GM19452 (cell line): Measurements from ENCODE around the gene PIF1.
A peak's percentile ranks its signal among the peaks of the same experiment; 100 is the strongest.
"Not testable (repeated sequence)": the region's sequence is repeated elsewhere in the genome, so short reads cannot be mapped to it uniquely, and the experiment has no call there.

Source experiments
- ATAC-seq: cut with Tn5 transposase; IDR thresholded peaks from one replicate; pipeline ENCODE4 v1.9.1; 2021; ENCODE audit not compliant: unreplicated experiment

PIF1 gene

DNA sequence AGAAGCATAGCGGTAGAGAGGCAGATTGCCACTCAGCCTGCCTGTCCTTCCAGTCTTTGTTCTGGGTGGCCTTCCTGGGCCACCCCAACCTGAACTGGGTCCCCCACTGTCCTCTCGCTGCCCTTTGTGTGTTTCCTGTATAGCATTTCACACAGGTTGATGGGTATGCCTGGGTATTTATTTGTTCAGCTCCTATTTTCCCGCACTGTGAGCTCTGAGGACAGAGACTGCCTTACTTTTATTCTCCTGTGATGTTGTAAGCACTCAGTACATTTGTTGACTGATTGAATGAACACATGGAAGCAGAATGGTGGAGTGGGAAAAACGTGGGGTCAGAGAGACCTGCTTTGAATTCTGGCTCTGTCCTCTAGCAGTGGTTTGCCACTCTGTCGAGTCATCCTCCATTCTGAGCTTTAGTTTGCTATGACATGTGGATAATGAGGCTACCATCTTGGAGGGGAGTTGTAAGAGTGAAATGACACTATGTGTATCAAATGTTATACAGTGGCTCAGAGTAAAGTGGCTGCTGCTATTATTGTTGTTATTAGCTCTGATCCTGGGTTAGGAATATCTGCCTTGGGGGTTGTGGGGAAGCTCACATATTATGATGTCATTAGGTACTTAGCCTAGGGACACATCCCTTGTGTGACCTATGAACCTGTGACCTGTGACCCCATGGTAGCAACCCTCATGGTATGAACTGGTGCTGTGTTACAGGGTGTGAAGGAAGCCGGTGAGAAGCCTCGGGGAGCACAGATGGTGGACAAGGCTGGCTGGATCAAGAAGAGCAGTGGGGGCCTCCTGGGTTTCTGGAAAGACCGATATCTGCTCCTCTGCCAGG lies 22.6 kb upstream of the PIF1 start:
- no peak for ATAC-seq

DNA sequence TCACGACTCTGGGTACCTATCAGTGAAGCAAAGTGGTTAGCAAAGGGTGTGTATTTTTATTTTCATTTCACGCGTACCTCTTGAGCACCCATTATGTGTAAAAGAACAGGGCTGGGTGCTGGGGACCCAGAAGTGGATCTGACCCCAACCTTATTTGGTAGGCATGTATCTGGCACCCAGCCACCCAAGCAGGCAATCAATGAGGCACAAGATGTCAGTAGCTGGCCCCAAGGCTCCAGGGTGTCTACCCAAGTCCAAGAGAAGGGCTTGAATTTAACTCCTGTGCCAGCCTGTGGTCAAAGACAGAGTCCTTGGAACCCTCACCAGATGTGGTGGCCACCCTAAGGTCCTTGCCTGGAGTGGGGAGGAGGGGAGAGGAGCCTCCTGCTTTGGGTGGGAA lies 22.0 kb upstream of the PIF1 start:
- no peak for ATAC-seq

DNA sequence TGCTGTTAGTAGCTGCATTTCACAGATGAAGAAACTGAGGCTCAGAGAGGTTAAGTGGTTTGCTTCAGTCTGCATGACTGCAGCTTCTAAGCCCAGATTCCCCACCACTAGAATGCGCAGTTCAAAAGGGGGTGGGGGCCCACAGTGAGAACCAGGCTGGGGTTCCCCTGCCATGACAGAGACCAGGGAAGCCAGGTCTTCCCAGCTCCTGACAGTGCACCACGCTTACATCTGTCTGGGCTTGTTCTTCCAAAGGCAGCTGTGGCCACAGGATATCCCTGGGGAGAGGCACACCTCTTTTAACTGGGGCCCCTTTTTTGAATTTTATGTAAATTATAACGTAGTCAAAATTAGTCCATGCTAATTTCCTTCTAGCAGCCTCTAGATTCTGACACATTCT lies 21.6 kb upstream of the PIF1 start:
- ATAC-seq: no peak

DNA sequence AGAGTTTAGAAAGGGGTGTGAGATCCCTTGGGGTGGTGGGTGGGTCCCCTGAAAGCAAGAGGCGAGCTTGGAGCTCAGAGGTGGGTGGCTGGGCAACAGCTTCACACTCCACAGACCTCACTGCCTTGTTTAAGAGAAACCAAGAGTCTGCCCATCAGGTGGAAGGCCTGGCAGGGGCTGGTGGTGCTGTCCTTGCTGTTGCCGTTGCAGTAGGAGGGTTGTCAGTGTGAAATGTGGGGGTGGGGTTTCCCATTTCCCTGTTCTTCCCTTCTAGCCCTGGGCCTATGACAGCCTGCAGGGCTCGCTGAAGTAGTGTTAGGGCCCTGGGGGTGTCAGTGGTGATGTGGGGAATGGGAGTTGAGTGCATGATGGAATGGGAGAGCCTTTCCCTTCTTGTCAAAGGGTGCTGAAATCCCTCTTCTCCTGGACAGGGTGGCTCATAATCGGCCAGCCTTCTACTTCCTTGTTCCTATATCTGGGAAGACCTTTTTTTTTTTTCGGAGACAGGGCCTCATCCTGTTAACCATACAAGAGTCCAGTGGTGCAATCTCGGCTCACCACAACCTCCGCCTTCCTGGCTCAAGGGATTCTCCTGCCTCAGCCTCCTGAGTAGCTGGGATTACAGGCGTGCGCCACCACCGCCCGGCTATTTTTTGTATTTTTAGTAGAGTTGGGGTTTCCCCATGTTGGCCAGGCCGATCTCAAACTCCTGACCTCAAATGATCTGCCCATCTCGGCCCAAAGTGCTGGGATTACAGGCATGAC lies 20.6 kb upstream of the PIF1 start:
- ATAC-seq: no peak

DNA sequence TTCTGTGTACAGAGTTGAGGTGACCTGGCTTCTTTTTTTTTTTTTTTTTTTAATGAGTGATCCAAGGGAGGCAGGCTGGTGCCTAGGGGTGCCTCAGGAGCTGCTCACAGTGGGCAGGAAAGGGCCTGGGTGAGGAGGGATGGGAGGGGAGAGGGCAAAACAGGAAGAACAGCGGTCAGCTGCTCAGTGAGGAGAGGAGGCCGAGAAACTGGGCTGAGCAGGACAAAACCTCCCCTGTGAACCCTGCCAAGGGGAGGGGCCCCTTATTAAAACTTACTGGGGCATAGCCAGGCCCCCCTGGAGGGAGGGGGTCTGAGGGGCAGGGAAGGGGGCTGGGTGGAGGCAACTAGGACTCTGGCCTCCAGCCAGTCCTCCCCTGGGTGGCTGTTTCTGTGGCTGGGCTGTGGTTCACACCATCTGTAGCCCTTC lies 19.8 kb upstream of the PIF1 start:
- ATAC-seq: no peak

DNA sequence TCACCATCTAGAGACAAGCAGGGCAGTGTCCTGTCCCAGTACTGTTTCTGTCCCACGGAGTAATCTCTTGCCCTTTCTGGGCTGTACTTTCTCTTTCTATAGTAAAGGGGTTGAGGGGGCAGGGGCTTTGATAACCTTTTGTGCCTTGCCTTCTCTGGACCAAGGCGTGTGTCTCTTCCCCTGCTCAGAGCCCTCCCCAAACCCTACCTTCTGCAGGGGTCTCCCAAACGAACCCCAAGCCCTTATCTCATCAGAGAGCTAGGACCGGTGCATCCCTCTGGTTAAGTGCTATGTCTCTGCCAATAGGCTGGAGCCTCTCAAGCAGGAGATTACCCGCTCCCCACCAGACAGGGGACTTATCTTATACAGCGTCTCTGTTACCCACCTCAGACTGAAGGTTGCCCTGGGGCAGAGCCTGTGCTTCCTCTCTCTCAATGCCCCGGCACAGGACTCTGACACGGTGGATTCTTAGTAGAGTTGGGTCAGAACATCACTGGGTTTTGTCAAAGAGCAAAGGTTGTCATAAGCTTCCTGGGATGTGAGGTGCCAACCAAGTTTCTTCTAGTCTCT lies 19.2 kb upstream of the PIF1 start:
- ATAC-seq: no peak

DNA sequence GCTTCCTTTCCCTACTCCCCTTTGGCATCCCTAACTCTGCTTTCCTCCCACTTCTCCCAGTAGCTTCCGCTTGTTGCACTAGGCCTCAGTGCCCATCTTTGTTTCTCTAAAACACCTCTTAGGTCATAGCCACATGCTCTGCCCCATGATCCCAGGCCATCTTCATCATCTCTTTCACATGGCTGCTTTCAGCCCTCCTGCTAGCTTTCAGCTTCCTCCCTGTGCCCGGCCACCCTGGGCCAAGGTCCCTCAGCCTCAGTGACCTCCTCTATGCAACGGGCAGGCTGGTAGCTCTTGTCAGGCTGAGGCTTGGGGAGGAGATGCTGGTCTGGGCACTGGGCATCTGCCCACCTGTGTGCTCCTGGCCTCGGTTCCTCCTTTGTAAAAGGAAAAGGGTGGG lies 18.5 kb upstream of the PIF1 start:
- ATAC-seq: no peak

DNA sequence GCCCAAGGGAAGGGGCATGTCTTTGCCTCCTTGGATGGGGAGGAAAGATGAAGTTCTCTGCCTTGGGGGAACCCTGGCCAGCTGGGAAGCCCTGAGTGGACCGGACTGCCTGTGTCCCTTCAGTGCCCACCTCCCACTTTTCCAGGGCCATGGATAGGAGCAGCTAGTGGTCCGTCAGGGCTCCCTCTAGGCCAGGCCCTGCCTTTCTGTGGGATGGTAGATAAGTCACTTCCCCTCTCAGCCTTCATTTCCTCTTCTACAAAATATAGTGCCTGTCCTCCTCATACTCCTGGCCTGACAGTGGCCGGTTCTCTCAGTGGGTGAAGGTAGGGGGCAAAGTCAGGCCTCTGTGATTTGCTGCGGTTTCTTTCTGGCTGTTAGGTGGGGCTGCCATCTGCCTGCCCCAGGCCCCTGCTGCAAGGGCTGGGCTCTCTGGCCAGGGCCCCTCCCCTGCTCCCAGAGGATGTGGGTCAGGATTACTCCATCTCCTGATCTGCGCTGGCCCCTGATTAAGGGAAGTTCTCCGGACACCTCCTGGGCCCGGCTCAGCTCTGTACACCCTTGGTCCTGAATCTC lies 17.6 kb upstream of the PIF1 start:
- no peak for ATAC-seq

DNA sequence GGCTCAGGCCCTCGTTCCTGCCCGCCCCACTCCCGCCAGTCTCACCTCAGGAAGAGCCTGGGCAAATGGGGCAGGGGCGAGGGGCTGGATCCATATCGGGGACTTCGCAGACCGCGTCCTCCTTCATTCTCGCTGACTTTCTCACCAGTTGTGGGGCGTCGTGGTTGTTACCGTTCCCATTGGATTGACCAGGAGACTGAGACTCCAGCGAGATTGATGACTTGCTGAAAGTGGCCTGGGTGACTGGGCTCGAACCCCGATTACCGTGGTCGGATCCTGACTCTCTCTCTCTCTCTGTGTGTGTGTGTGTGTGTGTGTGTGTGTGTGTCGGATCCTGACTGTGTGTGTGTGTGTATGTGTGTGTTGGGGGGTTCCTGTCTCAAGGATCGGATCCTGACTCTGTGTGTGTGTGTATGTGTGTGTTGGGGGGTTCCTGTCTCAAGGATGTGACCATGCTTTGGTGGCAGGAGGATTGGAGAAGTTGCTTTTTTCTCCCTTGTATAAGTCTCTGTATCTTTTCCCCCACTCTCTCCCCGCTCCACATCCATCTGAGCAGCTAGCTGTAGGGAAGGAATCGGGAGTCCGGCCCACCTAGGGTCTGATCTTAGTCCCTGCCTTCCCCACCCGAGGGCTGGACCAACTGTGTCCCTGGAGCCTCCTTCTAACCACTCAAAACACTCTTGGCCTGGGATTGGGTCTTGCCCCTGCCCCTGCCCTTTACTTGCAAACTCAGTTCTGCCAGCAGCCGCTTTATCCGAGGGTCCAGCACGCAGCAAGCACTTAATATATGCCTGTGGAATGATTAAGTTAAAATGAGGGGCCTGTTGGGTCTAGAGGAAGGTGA lies 16.9 kb upstream of the PIF1 start:
- ATAC-seq: peak; percentile 6

DNA sequence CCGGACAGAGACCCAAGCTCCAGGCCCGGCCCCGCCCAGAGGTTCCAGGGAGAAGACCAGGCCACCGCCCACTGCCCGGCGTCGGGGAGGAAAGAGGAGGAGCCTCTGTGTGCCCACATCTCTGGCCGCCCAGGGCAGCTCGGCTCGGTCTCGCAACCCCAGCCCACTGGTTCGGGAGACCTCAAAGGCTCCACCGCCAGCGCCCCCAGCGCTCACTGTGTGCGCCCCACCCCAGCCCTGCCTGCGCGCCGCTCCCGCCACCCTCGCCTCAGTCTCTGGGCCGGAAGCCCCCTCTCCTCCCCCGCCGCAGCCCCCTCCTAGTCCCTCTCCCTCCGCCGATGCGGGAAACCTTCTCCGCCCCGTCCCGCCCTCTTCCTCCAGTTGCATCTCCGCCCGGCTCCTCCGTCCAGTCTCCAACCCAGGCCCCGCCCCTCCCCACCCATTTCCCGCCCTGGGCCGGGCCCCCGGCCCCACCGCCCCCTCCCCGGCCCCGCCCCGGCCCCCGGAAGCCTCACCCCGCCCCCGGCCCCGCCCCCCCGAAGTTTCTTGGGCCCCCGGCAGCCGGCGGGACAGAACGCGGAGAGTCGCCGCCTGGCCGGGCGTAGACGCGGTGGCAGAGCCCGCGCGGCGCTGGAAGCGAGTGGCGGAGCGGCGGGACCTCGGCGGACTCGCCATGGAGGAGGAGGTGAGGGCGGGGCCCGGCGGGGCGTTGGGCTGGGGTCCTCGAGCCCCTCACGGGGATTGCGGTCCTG lies 16.1 kb upstream of the PIF1 start, which contains the start of gene PLEKHO2:
TSS of gene PLEKHO2 (plus strand) at position 572 of the 752 bp plus-strand sequence. CDS start at position 674, 102 bp downstream.
- ATAC-seq: peak; percentile 53

DNA sequence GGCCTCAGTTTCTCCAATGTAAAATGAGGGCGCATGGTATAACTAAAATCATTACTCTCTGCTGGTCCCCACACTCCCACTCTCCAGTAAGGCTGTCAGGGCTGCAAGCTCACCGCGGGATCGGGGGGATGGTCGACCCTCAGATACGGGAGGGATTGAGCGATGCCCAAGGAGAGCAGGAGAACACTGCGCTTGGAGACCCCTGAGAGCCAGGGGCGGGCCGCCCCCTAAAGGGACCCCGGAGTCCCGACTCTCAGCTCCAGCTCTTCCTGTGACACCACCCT lies 15.6 kb upstream of the PIF1 start:
- no peak for ATAC-seq

DNA sequence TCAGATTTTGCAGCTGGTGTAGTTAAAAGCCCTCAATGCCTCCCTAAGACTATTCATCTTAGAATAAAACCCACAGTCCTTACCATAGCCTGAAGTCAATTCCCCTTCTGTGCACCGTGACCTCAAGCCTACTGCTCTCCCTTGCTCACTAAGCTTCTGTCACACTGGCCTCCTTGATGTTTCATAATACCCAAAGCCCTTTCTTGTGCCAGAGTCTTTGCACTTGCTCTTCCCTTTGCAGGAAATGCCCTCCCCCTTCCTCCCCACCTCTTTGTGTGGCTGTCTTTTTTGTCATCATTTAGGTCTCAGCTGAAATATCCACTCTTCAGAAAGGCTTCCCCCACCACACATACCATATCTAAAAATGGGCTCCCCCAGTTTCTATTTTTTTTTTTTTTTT lies 12.1 kb upstream of the PIF1 start:
- no peak for ATAC-seq

DNA sequence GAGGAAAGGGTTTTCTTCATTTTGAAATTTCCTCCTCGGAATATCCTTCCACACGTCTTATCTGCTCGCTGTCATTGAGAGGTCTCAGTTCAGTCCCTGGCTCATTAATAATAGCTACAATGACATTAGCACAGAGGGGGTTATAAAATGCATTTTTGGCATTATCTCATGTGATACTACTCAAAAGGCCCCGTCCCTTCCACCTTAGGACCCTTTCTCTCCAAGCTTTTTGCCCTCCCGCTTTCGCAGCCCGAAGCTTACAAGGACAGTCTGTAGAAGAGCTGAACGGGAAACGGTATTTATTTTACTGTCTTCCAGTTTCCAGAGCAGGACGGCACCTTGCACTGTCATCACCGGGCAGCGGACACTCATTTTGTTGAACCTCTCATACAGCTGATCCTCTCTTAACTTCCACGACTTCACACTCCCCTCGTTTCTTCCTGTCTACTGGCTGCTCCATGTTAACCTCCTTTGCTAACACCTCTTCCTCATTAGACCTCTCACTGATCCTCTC lies 10.6 kb upstream of the PIF1 start:
- ATAC-seq: no peak

DNA sequence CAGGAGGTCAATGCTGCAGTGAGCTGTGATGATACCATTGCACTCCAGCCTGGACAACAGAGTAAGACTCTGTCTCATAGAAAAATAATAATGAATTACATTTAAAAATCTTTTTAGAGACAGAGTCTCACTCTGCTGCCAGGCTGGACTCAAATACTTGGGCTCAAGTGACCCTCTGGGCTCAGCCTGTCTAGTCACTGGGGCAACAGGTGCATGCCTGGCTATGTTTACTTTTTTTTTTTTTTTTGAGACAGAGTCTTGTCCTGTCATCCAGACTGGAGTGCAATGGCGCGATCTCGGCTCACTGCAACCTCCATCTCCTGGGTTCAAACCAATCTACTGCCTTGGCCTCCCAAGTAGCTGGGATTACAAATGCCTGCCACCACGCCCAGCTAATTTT lies 8.2 kb upstream of the PIF1 start:
- no peak for ATAC-seq

DNA sequence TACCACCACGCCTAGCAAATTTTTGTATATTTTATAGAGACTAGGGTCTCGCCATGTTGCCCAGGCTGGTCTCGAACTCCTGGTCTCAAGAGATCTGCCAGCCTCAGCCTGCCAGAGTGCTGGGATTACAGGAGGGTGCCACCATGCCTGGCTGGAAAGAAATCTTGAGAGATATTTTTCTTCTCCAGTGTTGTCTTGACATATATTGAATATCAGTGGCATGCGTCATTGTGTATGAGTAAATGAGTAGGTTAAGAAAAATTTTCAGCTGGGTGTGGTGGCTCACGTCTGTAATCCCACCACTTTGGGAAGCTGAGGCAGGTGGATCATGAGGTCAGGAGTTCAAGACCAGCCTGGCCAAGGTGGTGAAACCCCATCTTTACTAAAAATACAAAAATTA lies 3.5 kb upstream of the PIF1 start:
- no peak for ATAC-seq

DNA sequence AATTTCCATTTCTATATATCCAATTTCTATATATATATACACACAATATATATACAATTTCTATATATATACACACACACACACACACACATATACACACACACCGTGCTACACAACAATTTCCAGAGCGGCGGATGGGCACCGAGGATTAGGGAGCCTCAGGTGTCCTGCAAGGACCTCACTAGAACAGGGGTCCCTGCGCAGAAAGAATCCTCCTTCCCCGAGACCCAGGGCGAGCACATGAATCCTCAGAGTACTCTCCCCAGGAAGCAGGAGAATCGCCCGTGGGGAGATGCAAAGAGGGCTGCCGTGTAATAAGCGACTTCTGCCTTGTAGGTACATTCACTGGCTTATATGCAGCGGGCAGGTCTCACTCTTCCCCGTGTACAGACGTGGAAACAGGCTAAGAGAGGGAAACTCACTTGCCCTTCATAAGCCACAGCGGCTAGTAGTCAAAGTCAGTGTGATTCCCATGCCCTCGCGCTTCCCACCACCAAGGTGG lies 467 bp downstream of the PIF1 start:
- peak; percentile 7 for ATAC-seq

DNA sequence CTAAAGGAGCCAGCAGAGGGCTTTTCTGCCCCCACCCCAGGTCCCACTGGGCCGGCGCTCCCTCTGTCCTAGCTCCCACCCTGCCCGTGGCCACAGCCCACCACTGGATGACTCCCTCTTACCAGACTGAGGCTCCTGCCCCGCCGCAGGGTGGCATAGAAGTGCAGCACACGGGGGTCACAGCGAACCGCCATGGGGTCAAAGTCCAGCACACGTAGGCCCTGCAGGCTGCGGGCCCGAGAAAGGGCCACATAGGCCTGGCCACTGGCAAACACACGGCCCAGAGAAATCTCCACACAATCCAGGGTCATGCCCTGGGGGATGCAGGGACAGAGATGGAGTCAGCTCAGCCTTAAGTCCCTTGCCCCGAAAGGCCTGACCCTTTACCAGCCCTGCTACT lies 9.0 kb downstream of the PIF1 start:
- ATAC-seq: no peak

DNA sequence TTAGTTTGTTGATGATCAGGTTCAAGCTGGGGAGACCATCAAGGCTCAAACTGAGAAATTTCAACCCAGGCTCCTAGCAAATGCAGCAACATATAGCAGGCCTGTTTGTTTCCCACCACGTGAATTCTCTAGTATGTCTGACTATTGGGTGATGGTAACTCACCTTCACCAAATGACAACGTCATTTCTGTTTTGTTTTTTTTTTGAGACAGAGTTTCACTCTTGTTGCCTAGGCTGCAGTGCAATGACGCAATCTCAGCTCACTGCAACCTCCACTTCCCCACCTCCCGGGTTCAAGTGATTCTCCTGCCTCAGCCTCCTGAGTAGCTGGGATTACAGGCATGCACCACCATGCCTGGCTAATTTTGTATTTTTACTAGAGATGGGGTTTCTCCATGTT lies 10.5 kb downstream of the PIF1 start:
- not testable (repeated sequence) for ATAC-seq

DNA sequence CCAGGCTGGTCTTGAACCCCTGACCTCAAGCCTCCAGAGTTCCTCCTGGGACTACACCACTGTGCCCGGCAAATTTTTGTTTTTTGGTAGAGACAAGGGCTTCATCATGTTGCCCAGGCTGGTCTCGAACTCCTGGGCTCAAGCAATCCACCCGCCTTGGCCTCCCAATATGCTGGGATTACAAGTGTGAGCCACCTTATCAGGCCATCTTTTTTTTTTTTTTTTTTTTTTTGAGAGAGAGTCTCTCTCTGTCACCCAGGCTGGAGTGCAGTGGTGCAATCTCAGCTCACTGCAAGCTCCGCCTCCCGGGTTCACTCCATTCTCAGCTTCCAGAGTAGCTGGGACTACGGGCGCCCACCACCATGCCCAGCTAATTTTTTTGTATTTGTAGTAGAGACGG lies 11.2 kb downstream of the PIF1 start:
- not testable (repeated sequence) for ATAC-seq

DNA sequence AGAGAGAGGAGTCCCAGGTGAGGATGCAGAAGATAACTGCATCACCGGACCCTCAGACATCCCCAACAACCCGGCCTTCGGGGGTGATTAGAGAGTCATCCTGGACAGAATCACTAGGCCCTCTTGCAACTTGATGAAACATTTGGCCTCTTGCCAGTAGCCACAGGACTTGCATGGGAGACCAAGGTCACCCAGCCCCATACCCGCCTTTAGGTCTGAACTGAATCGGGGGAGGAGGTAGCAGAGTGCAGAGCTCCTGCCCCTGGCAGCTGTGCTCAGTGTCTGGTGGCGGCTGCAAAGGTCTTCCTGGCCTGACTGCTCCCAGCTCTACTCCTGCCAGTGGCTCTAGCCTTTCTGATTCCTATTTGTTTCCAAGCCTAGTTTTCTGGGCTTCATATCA lies 12.4 kb downstream of the PIF1 start:
- peak; percentile 66 for ATAC-seq
